ENCODE data around the gene RPS29. TPM values are rescaled to one million over a fixed set of nuclear protein-coding genes. Genes with fewer than 3 reads are reported as not detected.
A peak's percentile ranks its signal among the peaks of the same experiment; 100 is the strongest.

RPS29 gene
- total RNA-seq, result 1,000 to 10,000 TPM; 1,499 to 8,459 TPM

DNA sequence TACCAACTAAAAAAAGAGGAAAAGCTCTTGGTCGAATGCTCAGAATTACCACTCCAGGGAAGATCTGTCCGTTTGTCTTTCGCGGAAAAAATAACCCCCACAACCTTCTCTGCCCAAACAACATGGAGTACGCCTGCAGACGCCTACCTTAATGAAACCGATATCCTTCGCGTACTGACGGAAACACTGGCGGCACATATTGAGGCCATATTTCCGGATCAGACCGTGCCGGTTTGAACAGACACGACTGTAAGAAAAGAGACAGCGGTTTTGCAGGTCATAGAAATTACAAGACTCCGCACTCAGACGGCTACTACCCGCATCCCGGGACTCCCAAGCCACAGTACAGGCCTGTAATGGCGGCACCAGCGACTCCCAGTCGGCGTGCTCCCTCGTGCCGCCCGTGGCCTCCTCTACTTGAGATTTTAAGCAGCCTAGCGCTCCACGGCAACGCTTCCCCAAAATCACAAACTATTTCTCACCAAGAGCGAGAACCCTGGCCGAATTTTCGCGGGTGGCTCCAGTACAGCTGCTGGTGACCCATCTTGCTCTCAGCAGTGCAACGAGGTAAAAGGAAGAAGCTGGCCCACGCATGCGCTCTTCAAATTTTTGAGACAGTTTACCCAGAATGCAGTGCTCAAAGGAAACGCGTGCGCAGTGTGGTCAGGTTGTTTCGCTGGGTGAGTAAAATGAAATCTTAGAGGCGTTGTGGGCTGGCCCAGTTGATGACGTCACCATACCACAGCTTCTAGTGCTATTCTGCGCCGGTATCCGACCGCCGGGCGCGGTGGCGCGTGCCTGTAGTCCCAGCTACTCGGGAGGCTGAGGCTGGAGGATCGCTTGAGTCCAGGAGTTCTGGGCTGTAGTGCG is at the start of gene RPS29:
RPS29 (minus strand) TSS at position 578 of the 870 bp plus-strand sequence; CDS start at position 544, 34 bp downstream.
- Histone ChIP-seq H3K36me3 (peaks cover 18% of the 10 kb centered on the region), H3K4me3 (peak within 1 kb of the TSS; percentile 79 to 91), H3K27ac (peak within 1 kb of the TSS; percentile 84 to 95), H3K9me3 (no peaks in the 10 kb centered on the region), H3K27me3 (no peaks in the 10 kb centered on the region), H3K4me1 (peaks cover 0 to 24% of the 10 kb centered on the region in 2 donors)
- TF ChIP-seq, protein P1, sequence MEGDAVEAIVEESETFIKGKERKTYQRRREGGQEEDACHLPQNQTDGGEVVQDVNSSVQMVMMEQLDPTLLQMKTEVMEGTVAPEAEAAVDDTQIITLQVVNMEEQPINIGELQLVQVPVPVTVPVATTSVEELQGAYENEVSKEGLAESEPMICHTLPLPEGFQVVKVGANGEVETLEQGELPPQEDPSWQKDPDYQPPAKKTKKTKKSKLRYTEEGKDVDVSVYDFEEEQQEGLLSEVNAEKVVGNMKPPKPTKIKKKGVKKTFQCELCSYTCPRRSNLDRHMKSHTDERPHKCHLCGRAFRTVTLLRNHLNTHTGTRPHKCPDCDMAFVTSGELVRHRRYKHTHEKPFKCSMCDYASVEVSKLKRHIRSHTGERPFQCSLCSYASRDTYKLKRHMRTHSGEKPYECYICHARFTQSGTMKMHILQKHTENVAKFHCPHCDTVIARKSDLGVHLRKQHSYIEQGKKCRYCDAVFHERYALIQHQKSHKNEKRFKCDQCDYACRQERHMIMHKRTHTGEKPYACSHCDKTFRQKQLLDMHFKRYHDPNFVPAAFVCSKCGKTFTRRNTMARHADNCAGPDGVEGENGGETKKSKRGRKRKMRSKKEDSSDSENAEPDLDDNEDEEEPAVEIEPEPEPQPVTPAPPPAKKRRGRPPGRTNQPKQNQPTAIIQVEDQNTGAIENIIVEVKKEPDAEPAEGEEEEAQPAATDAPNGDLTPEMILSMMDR (IDR thresholded peaks at IDR 0.05), result no peak
- peak; percentile 100 for DNase-seq (ENCODE audit: low spot score)

DNA sequence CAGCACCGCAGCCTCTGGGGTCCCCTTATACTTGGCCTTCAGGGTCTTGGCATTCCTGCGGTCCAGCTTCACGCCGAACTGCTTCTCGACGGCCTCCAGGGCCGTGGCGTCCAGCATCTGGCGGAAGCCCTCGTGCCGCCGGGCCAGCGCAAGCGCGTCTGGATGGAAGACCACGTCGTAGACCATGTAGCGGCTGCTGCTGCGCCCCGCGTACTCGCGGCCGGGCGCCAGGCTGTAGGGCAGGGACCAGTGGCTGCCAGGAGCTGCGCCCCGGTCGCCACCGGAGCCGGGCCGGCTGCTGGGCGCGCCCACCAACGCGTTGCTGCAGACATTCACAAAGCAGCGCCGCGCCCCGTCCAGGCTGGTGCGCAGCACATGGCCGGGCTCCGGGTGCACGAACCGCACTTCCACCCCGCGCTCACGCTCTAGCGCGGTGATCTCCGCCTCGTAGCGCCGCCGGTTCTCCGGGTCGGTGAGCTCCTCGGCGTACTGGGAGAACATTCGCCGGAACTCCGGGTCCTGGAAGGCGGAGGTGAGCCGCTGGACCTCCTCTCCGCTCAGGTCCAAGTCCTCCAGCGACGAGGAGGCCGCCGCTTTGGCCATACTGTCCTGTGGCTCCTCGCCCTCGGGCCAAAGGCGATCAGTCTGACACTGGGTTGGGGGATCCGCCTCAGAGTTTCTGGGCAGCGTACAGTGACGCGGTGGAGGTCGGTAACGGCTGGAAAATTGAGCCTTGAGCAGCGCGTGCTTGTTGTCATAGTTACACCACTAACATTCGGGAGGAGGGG is 48.6 kb upstream of the RPS29 start, which contains the start of gene DNAAF2:
DNAAF2 (minus strand) TSS at position 698 of the 788 bp plus-strand sequence; CDS start at position 603, 95 bp downstream.
- peak; percentile 71 for DNase-seq (ENCODE audit: low spot score)
- Histone ChIP-seq H3K36me3 (peaks cover 5% of the 10 kb centered on the region), H3K9me3 (no peaks in the 10 kb centered on the region), H3K27me3 (no peaks in the 10 kb centered on the region), H3K4me3 (peak within 1 kb of the TSS; percentile 91 to 94), H3K27ac (peak within 1 kb of the TSS; percentile 95), H3K4me1 (peaks cover 0 to 46% of the 10 kb centered on the region in 2 donors)
- TF ChIP-seq, protein P1 (IDR thresholded peaks at IDR 0.05), result peak in 1 of 2 donors; percentile 6

DNA sequence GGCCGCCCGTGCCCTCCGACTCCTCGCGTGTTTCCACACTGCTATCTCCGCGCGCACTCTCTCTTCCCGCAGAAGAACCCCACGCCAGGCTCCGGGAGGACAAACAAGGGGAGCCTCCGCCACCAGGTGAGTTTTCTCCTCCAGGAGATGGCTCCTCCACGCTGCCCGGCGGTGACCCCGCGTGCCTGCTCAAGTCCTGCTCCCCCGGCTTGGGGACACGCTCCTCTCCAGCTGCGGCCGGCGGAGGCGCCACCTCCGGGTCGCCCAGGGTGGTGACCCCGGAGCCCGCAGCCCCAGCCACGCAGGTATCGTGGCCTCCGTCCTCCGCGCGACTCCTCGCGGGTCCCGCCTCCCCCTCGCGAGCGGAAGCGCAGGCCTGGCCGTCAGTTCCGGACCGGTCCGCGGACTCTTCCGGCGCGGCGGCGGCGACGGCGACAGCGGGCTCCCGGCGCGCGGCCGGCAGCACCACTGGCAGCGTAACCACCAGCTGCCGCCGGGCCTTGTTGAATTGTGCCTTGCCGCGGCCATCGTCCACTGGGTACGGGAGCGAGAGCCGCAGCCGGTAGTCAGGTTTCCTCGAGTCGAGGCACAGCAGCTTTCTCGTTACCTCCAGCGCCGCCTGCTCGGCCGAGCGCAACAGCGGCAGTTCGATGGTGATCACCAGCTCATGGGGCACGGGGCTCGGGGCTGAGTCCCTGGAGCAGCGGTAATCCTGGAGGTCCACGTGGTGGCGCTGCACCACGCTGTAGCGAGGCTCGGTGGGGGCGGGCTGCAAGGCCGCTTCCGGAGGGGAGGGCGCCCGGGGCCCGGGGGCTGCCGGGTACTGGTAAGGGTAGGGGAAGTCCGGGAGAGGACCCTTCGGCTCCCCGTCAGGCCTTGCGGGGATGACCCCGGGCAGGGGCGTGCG is 47.7 kb upstream of the RPS29 start:
- peaks cover 0 to 43% of the 10 kb centered on the region in 2 donors for H3K4me1 ChIP-seq
- TF ChIP-seq, protein P1 (IDR thresholded peaks at IDR 0.05), result peak; percentile 64 to 89

DNA sequence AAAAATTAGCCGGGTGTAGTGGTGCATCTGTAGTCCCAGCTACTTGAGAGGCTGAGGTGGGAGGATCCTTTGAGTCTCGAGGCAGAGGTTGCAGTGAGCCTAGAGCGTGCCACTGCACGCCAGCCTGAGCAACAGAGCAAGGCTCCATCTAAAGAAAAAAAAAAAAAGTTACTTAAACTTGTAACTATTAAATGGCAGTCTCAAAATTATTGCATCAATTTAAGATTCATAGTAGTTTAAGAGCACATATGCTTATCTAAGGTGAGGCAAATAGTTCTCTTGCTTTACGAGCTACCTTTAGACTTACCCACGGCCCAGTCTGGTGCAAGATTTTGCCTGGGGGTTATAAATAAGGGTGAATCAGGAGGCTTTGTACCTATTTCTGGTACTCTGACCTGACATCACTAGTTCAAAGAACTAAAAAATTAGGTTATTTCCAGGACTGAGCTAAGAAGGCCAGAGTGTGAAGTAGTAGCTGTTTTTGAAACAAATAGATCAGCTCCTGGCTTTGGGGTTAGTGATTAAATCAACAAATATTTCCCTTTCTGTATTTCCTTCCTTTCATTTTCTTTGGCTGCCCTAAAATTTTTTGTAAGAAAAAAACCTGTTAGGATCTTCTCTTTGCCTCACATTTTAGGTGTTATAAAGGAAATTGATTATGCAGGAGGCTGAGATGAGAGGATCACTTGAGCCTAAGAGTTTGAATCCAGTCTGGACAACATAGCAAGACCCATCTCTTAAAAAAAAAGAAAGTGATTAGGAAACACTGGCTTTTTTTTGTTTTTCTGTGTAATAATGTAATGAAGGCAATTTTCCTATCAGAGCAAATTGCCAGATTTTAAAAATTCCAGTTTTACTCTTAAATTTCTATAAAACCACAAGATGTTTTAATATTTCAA is 38.0 kb upstream of the RPS29 start:
- no peaks in the 10 kb centered on the region for H3K27me3 ChIP-seq
- peaks cover 0 to 35% of the 10 kb centered on the region in 2 donors for H3K4me1 ChIP-seq
- H3K9me3 ChIP-seq, result no peaks in the 10 kb centered on the region
- H3K36me3 ChIP-seq, result peaks cover 7% of the 10 kb centered on the region
- TF ChIP-seq, protein P1 (IDR thresholded peaks at IDR 0.05), result no peak
- no peak overlapping the region for H3K27ac ChIP-seq
- no peak for DNase-seq (ENCODE audit: low spot score)
- no peak overlapping the region for H3K4me3 ChIP-seq

More for the DNA sequence above, 47.7 kb upstream of the RPS29 start:
- H3K36me3 ChIP-seq, result peaks cover 5% of the 10 kb centered on the region
- H3K4me3 ChIP-seq, result peak overlapping the region; percentile 91 to 94
- peak overlapping the region; percentile 95 for H3K27ac ChIP-seq
- H3K9me3 ChIP-seq, result no peaks in the 10 kb centered on the region
- no peaks in the 10 kb centered on the region for H3K27me3 ChIP-seq
- DNase-seq (ENCODE audit: low spot score), result peak; percentile 93
